Measurements from ENCODE around the gene TAPBP. TPM values are rescaled to one million over a fixed set of nuclear protein-coding genes. Genes with fewer than 3 reads are reported as not detected.

The TAPBP gene
- total RNA-seq, 2 donors from 2014 or later = 50.3 to 108 TPM

- intact Hi-C loops (cut with DNase I) = no loop called here
- H3K27ac ChIP-seq = peak overlapping the region in 1 of 4 donors; percentile 17
- no peak overlapping the region for H3K4me3 ChIP-seq
- no peak for TF ChIP-seq CTCF (IDR thresholded peaks at IDR 0.05)
- H3K27me3 ChIP-seq = no peaks in the 10 kb centered on the region
- DNase-seq (no peak), ATAC-seq (no peak)
- 82 to 87% methylated on average over 5 to 6 of the region's 6 CpGs for WGBS, 2 donors
- no peaks in the 10 kb centered on the region for H3K9me3 ChIP-seq
- H3K36me3 ChIP-seq (replicated peaks in 1 of 2; ENCODE audit: insufficient read depth in 1 of 2, low read depth in 2 of 2) = peaks cover 0 to 5% of the 10 kb centered on the region in 2 donors
- peaks cover 21% of the 10 kb centered on the region for H3K4me1 ChIP-seq
These were observed 33.3 kb downstream of the TAPBP start for GRCh38 chr6:33280539-33280938.

- 67% methylated on average over 5 of the region's 5 CpGs; no CpG with 5 or more reads in 1 of the 2 donors for WGBS, 2 donors
- Histone ChIP-seq H3K4me3 (no peak overlapping the region), H3K4me1 (peaks cover 26% of the 10 kb centered on the region), H3K9me3 (no peaks in the 10 kb centered on the region), H3K27ac (peak overlapping the region in 1 of 4 donors; percentile 17), H3K36me3 (replicated peaks in 1 of 2; ENCODE audit: insufficient read depth in 1 of 2, low read depth in 2 of 2) (peaks cover 0 to 8% of the 10 kb centered on the region in 2 donors), H3K27me3 (no peaks in the 10 kb centered on the region)
- TF ChIP-seq CTCF (IDR thresholded peaks at IDR 0.05) = peak in 5 of 7 experiments; percentile 34 to 63 (median 55)
- no peak for TF ChIP-seq POLR2A (IDR thresholded peaks at IDR 0.05)
- DNase-seq (peak in 1 of 4 donors; percentile 26), ATAC-seq (peak; percentile 25)
- intact Hi-C loops (cut with DNase I) = no loop called here
These were observed 33.8 kb downstream of the TAPBP start for GRCh38 chr6:33279971-33280511.

GRCh38 chr6:33279257-33279695, 34.6 kb downstream of the TAPBP start:
- no peak overlapping the region for H3K4me3 ChIP-seq
- ATAC-seq (no peak), DNase-seq (peak in 1 of 4 donors; percentile 30)
- TF ChIP-seq CTCF (IDR thresholded peaks at IDR 0.05) (no peak), POLR2A (IDR thresholded peaks at IDR 0.05) (no peak)
- intact Hi-C loops (cut with DNase I) = no loop called here
- 74 to 90% methylated on average over 4 to 13 of the region's 13 CpGs for WGBS, 2 donors
- no peaks in the 10 kb centered on the region for H3K27me3 ChIP-seq
- H3K27ac ChIP-seq = no peak overlapping the region
- H3K9me3 ChIP-seq = no peaks in the 10 kb centered on the region
- peaks cover 34% of the 10 kb centered on the region for H3K4me1 ChIP-seq
- H3K36me3 ChIP-seq (replicated peaks in 1 of 2; ENCODE audit: insufficient read depth in 1 of 2, low read depth in 2 of 2) = peaks cover 0 to 13% of the 10 kb centered on the region in 2 donors

- Histone ChIP-seq H3K36me3 (replicated peaks in 1 of 2; ENCODE audit: insufficient read depth in 1 of 2, low read depth in 2 of 2) (peaks cover 0 to 13% of the 10 kb centered on the region in 2 donors), H3K4me1 (peaks cover 38% of the 10 kb centered on the region), H3K9me3 (no peaks in the 10 kb centered on the region), H3K27me3 (no peaks in the 10 kb centered on the region), H3K27ac (no peak overlapping the region), H3K4me3 (no peak overlapping the region)
- ATAC-seq (no peak), DNase-seq (no peak)
- intact Hi-C loops (cut with DNase I) = no loop called here
- 86% methylated on average over 3 of the region's 3 CpGs for WGBS, 2 donors
- TF ChIP-seq POLR2A (IDR thresholded peaks at IDR 0.05) (no peak), CTCF (IDR thresholded peaks at IDR 0.05) (no peak)
These were observed 35.1 kb downstream of the TAPBP start for GRCh38 chr6:33278810-33279209.

- intact Hi-C loops (cut with DNase I) = no loop called here
- no peak for DNase-seq
These were observed 35.5 kb downstream of the TAPBP start for GRCh38 chr6:33278392-33278741.

More at GRCh38 chr6:33278392-33278741, 35.5 kb downstream of the TAPBP start:
- Histone ChIP-seq H3K27ac (peak overlapping the region in 2 of 4 donors; percentile 80 to 82), H3K4me3 (no peak overlapping the region), H3K36me3 (replicated peaks in 1 of 2; ENCODE audit: insufficient read depth in 1 of 2, low read depth in 2 of 2) (peaks cover 0 to 13% of the 10 kb centered on the region in 2 donors), H3K9me3 (no peaks in the 10 kb centered on the region), H3K4me1 (peaks cover 43% of the 10 kb centered on the region), H3K27me3 (no peaks in the 10 kb centered on the region)
- WGBS, 2 donors = 75 to 80% methylated on average over 7 to 9 of the region's 9 CpGs
- no peak for TF ChIP-seq POLR2A (IDR thresholded peaks at IDR 0.05)
- no peak for TF ChIP-seq CTCF (IDR thresholded peaks at IDR 0.05)
- ATAC-seq = no peak
